HL-60 (cell line): Measurements from ENCODE around the gene ZNF19.

Experiments used
- DNase-seq, 2 experiments: peaks; one replicate each; pipeline ENCODE4 v3.0.0-alpha.2; 2010 to 2020; ENCODE audit warnings: low read depth in 1 of 2, low spot score in 1 of 2
- H3K27ac ChIP-seq: fragments of 250-450 bp; sonication (Bioruptor Pico); replicated peaks from 2 replicates; pipeline ENCODE4 v1.5.1; 2020; ENCODE audit warnings: mild to moderate bottlenecking, moderate library complexity
- H3K27me3 ChIP-seq: fragments of 250-450 bp; sonication (Bioruptor Pico); 2 replicates; pipeline ENCODE4 v1.5.1; 2021; ENCODE audit warnings: mild to moderate bottlenecking, moderate library complexity; ENCODE audit not compliant: insufficient read depth, poor library complexity, severe bottlenecking
- H3K4me3 ChIP-seq: replicated peaks from 2 replicates; pipeline ENCODE4 v1.5.1; 2011; ENCODE audit warnings: mild to moderate bottlenecking, control low read depth, low read length; ENCODE audit not compliant: insufficient read depth
- CTCF ChIP-seq: IDR thresholded peaks from one replicate; pipeline ENCODE4 v1.5.1; 2011; ENCODE audit warnings: low read length, control low read depth, inconsistent platforms; ENCODE audit not compliant: insufficient read depth
- GABPA ChIP-seq: IDR thresholded peaks from 2 replicates; pipeline ENCODE4 v1.6.1; 2012; ENCODE audit warnings: low read depth
- POLR2AphosphoS5 ChIP-seq: IDR thresholded peaks from 2 replicates; pipeline ENCODE4 v1.6.1; 2012; ENCODE audit warnings: low read depth
- SPI1 ChIP-seq: IDR thresholded peaks from 2 replicates; pipeline ENCODE4 v1.6.1; 2012; ENCODE audit warnings: low read depth, mild to moderate bottlenecking, borderline replicate concordance
- TF ChIP-seq, protein P1 (sequence below): IDR thresholded peaks from 2 replicates; pipeline ENCODE4 v1.6.1; 2012; ENCODE audit warnings: low read depth; ENCODE audit not compliant: insufficient replicate concordance

ZNF19 gene

DNA sequence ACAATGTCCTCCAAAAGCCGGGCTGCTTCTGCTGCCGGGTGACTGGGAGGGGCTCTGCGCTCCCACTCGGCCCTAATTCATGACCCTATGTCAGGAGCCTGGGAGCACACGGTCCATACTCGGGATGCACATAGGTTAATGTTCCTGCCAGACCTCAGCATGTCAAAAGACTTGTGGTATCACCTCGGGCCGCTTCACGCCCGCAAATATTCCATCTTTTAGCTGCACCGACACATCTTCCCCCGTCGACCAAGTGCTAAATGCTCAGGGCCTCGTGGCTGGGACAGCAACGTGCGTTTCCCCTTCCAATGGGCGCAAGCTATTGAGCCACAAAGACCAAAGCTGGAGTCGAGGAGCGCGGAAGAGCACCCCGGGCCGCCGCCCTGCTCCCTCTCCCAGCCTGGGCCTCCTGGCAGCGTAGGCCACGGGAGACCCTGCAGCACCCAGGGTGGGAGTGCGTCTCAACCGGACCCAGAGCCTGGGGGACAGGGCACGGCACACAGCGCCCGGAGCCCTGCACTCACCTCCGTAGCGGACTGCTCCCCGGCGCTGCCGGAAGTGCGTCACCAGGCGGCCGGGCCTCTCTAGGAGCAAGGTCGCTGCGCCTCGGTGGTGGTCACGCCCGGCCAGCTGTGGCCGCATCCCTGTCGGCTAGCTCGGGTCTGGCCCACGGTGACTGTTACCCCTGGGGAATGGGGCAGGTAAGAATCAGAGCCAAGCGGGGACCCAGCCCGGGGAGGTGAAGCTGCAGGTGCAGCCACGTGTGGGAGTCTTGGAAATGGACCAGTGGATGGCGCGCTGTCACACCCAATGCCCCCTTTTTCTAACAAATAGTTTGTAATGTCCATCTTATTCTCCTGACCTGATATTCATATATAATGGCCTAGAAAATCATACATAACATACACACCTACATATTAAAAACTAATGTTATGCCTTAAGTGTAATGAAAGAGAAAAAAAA, 27.2 kb downstream of the ZNF19 start, which contains the start of gene ZNF23:
TSS of gene ZNF23 (minus strand) at position 562 of the 963 bp plus-strand sequence. CDS start 5,451 bp downstream, outside the sequence.
- DNase-seq = peak; percentile 78 to 83
- H3K4me3 ChIP-seq = peak within 1 kb of the TSS; percentile 95
- no peaks in the 10 kb centered on the region for H3K27me3 ChIP-seq
- TF ChIP-seq GABPA (peak; percentile 92), CTCF (no peak), POLR2AphosphoS5 (peak; percentile 98)
- TF ChIP-seq, protein P1, sequence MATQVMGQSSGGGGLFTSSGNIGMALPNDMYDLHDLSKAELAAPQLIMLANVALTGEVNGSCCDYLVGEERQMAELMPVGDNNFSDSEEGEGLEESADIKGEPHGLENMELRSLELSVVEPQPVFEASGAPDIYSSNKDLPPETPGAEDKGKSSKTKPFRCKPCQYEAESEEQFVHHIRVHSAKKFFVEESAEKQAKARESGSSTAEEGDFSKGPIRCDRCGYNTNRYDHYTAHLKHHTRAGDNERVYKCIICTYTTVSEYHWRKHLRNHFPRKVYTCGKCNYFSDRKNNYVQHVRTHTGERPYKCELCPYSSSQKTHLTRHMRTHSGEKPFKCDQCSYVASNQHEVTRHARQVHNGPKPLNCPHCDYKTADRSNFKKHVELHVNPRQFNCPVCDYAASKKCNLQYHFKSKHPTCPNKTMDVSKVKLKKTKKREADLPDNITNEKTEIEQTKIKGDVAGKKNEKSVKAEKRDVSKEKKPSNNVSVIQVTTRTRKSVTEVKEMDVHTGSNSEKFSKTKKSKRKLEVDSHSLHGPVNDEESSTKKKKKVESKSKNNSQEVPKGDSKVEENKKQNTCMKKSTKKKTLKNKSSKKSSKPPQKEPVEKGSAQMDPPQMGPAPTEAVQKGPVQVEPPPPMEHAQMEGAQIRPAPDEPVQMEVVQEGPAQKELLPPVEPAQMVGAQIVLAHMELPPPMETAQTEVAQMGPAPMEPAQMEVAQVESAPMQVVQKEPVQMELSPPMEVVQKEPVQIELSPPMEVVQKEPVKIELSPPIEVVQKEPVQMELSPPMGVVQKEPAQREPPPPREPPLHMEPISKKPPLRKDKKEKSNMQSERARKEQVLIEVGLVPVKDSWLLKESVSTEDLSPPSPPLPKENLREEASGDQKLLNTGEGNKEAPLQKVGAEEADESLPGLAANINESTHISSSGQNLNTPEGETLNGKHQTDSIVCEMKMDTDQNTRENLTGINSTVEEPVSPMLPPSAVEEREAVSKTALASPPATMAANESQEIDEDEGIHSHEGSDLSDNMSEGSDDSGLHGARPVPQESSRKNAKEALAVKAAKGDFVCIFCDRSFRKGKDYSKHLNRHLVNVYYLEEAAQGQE = peak; percentile 71
- peak within 1 kb of the TSS; percentile 92 for H3K27ac ChIP-seq

DNA sequence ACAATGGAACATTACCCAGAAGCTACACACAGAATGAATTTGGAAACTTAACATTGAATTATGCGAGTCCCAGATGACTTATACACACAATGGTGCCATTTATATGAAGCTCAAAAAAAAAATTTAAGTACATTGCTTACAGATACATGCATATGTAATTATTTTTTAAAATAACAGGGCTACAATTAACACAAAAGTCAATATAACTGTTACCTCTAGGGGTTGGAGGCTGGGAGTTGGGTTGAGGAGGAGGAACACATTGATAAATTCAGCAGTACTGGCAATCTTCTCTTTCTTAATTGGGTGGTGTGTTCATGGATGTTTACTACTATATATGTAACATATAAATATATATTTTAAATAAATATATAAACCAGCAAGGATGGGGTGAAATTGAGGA, 28.2 kb downstream of the ZNF19 start:
- TF ChIP-seq POLR2AphosphoS5 (no peak), CTCF (no peak), GABPA (no peak), SPI1 (no peak)
- TF ChIP-seq, protein P1 = no peak
- Histone ChIP-seq H3K27ac (peak overlapping the region; percentile 92; the same call in 1 of the 2 replicates), H3K4me3 (peak overlapping the region; percentile 95), H3K27me3 (no peaks in the 10 kb centered on the region)
- no peak for DNase-seq

DNA sequence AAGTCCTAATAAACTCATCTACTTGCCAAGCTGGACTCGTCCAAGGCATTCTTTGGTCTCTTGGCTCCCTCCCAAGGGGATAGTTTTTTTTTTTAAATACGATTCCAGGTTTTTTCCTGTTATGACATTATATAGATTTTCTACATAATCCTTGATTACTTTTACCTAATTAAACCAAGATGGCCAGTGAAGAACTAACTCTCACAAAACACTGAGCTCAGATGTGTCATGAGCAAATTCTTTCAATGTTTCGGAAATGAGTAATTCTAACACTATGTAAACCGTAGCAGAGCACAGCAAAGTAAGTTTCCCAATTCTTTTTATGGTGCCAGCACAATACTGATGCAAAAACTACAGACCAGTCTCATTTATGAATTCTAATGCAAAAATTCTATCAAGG, 28.9 kb downstream of the ZNF19 start:
- no peak overlapping the region for H3K27ac ChIP-seq
- H3K4me3 ChIP-seq = no peak overlapping the region
- H3K27me3 ChIP-seq = no peaks in the 10 kb centered on the region
- TF ChIP-seq, protein P1 = no peak
- no peak for DNase-seq
